ENCODE results near the gene TEX28. TPM values are rescaled to one million over a fixed set of nuclear protein-coding genes. Genes with fewer than 3 reads are reported as not detected.

TEX28 gene, protein sequence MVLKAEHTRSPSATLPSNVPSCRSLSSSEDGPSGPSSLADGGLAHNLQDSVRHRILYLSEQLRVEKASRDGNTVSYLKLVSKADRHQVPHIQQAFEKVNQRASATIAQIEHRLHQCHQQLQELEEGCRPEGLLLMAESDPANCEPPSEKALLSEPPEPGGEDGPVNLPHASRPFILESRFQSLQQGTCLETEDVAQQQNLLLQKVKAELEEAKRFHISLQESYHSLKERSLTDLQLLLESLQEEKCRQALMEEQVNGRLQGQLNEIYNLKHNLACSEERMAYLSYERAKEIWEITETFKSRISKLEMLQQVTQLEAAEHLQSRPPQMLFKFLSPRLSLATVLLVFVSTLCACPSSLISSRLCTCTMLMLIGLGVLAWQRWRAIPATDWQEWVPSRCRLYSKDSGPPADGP
- not detected for total RNA-seq

GRCh38 chrX:154294791-154295574 is at the start of gene TEX28:
Gene TEX28, minus strand, starts transcription at chrX:154295124. Its CDS starts 3,007 bp downstream, at chrX:154292117.

DNA sequence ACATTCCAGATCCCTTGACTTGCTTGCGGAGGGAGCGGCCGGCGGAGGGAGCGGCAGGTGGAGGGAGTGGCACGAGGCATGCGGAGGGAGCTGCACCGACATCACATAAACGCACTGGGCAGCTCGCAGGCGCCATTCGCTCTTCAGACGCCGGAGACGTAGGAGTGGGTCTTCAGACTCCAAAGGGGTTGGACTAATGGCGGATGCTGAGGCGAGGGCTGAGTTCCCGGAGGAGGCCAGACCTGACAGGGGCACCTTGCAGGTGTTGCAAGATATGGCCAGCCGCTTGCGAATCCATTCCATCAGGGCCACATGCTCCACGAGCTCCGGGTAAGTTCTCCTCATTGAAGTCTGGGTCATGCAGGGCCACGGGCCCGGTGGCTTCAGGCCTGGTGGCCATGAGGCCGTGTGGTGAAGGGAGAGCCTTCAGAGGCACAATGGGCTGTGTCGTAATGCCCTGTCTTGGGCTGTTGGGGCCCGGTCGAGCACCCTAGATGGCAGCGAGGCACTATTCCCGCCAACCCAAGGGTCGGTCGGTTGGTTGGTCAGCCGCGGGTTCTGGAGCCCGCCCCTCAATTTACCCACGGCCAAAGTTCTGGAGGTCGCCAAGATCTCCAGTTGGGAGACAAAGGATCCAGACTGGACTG is 863 bp upstream of the TEX28 start, which contains the start of gene TKTL1:
Gene TKTL1, plus strand, starts transcription at position 132 of the 647 bp plus-strand sequence. Its CDS starts 65 bp downstream, at position 197.

GRCh38 chrX:154257282-154257681 is 37.6 kb downstream of the TEX28 start, which contains the start of gene OPN1MW3:
Gene OPN1MW3, plus strand, starts transcription at chrX:154257582. Its CDS starts 38 bp downstream, at chrX:154257620.

Other genes with a start within 250 kb of the TEX28 start
- gene MECP2, start 197.4 kb downstream of the TEX28 start, total RNA-seq, result 10 to 100 TPM; 23.4 to 29.3 TPM
- gene OPN1LW, start 150.9 kb downstream of the TEX28 start, total RNA-seq, result not detected
- gene OPN1MW, start 112.5 kb downstream of the TEX28 start, total RNA-seq, result not detected
- gene OPN1MW2, start 75.4 kb downstream of the TEX28 start, total RNA-seq, result not detected
- gene OPN1MW3, start 37.5 kb downstream of the TEX28 start, total RNA-seq, result not detected
- gene TKTL1, start 671 bp upstream of the TEX28 start, total RNA-seq, result not detected
- 100 to 1,000 TPM; 765 to 976 TPM for gene FLNA, start 79.5 kb upstream of the TEX28 start, total RNA-seq
- gene EMD, start 84.2 kb upstream of the TEX28 start, total RNA-seq, result 10 to 100 TPM; 27.5 to 42.0 TPM
- gene RPL10, start 103.3 kb upstream of the TEX28 start, total RNA-seq, result 1,000 to 10,000 TPM in 1 of 2 donors, 100 to 1,000 TPM in 1; 813 to 1,193 TPM
- gene DNASE1L1, start 114.1 kb upstream of the TEX28 start, total RNA-seq, result 10 to 100 TPM; 28.6 to 31.3 TPM
- gene TAFAZZIN, start 116.4 kb upstream of the TEX28 start, total RNA-seq, result 10 to 100 TPM; 27.0 to 29.6 TPM
- 100 to 1,000 TPM in 1 of 2 donors, 10 to 100 TPM in 1; 76.6 to 118 TPM for gene ATP6AP1, start 133.6 kb upstream of the TEX28 start, total RNA-seq
- gene GDI1, start 142.0 kb upstream of the TEX28 start, total RNA-seq, result 100 to 1,000 TPM in 1 of 2 donors, 10 to 100 TPM in 1; 98.1 to 105 TPM
- 10 to 100 TPM; 29.0 to 37.2 TPM for gene FAM50A, start 149.0 kb upstream of the TEX28 start, total RNA-seq
- 1 to 10 TPM; 1.7 to 8.3 TPM for gene PLXNA3, start 163.2 kb upstream of the TEX28 start, total RNA-seq
- gene LAGE3, start 184.2 kb upstream of the TEX28 start, total RNA-seq, result 10 to 100 TPM; 25.5 to 33.6 TPM
- 10 to 100 TPM; 36.1 to 59.6 TPM for gene UBL4A, start 191.5 kb upstream of the TEX28 start, total RNA-seq
- 10 to 100 TPM in 1 of 2 donors, 1 to 10 TPM in 1; 5.2 to 10.7 TPM for gene SLC10A3, start 195.5 kb upstream of the TEX28 start, total RNA-seq
- 10 to 100 TPM; 20.6 to 21.7 TPM for gene FAM3A, start 221.1 kb upstream of the TEX28 start, total RNA-seq